GM18861 (cell line): Measurements from ENCODE around the gene TCF4.
"Not testable (repeated sequence)": the region's sequence is repeated elsewhere in the genome, so short reads cannot be mapped to it uniquely, and the experiment has no call there.

Source experiments
- ATAC-seq: cut with Tn5 transposase; IDR thresholded peaks from one replicate; pipeline ENCODE4 v1.9.1; 2021; ENCODE audit not compliant: unreplicated experiment

TCF4 gene

GRCh38 chr18:55477860-55478581 lies 110.0 kb downstream of the TCF4 start:
- ATAC-seq = no peak

GRCh38 chr18:55477499-55477859 lies 110.5 kb downstream of the TCF4 start:
- peak; percentile 89 for ATAC-seq

GRCh38 chr18:55475916-55476315 lies 112.1 kb downstream of the TCF4 start:
- no peak for ATAC-seq

GRCh38 chr18:55475467-55475866 lies 112.5 kb downstream of the TCF4 start:
- ATAC-seq = no peak

GRCh38 chr18:55473560-55473959 lies 114.4 kb downstream of the TCF4 start:
- no peak for ATAC-seq

GRCh38 chr18:55473058-55473457 lies 114.9 kb downstream of the TCF4 start:
- ATAC-seq = no peak

GRCh38 chr18:55470826-55471225 lies 117.2 kb downstream of the TCF4 start:
- ATAC-seq = no peak

- not testable (repeated sequence) for ATAC-seq
Measured at GRCh38 chr18:55469134-55469533, 118.9 kb downstream of the TCF4 start.

- ATAC-seq = no peak
Measured at GRCh38 chr18:55466789-55467188, 121.2 kb downstream of the TCF4 start.

- ATAC-seq = no peak
Measured at GRCh38 chr18:55465313-55465712, 122.7 kb downstream of the TCF4 start.

GRCh38 chr18:55464581-55464980 lies 123.4 kb downstream of the TCF4 start:
- ATAC-seq = no peak

GRCh38 chr18:55462652-55463051 lies 125.3 kb downstream of the TCF4 start:
- ATAC-seq = no peak

- ATAC-seq = no peak
Measured at GRCh38 chr18:55461848-55462247, 126.1 kb downstream of the TCF4 start.

- ATAC-seq = no peak
Measured at GRCh38 chr18:55458456-55459203, 129.4 kb downstream of the TCF4 start.

GRCh38 chr18:55457028-55457427 lies 131.0 kb downstream of the TCF4 start:
- no peak for ATAC-seq

- no peak for ATAC-seq
Measured at GRCh38 chr18:55455938-55456337, 132.1 kb downstream of the TCF4 start.

GRCh38 chr18:55453186-55453585 lies 134.8 kb downstream of the TCF4 start:
- ATAC-seq = no peak

- no peak for ATAC-seq
Measured at GRCh38 chr18:55452123-55452611, 135.8 kb downstream of the TCF4 start.

GRCh38 chr18:55449412-55450140 lies 138.4 kb downstream of the TCF4 start:
- ATAC-seq = no peak

- no peak for ATAC-seq
Measured at GRCh38 chr18:55448420-55448819, 139.6 kb downstream of the TCF4 start.

GRCh38 chr18:55447672-55448018 lies 140.3 kb downstream of the TCF4 start:
- ATAC-seq = no peak
